ENCODE measurements around the gene CHST15. TPM values are rescaled to one million over a fixed set of nuclear protein-coding genes. Genes with fewer than 3 reads are reported as not detected.
A peak's percentile ranks its signal among the peaks of the same experiment; 100 is the strongest.

The CHST15 gene
- total and polyA plus RNA-seq, 2 donors from 2014 or later, result 2.8 to 39.7 TPM

DNA sequence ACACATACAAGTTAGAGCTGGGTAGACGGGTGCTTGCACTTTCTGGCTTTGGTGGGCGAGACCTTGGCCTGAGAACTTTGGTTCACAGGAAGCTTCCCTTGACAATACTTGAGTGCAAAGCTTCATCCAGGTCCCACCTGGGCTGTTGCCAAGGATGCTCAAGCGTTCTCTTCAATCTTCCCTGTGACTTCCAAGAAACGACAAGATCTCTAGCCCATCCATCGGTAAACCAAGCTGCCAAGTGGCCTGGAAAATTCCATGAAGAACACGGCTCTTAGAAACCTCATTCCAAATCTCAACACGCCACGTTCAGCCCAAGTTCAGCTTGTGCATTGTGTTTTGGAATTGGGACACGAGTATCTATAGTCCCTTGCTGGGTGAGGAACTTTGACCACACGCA, 84.7 kb downstream of the CHST15 start:
- TF ChIP-seq, protein P1, sequence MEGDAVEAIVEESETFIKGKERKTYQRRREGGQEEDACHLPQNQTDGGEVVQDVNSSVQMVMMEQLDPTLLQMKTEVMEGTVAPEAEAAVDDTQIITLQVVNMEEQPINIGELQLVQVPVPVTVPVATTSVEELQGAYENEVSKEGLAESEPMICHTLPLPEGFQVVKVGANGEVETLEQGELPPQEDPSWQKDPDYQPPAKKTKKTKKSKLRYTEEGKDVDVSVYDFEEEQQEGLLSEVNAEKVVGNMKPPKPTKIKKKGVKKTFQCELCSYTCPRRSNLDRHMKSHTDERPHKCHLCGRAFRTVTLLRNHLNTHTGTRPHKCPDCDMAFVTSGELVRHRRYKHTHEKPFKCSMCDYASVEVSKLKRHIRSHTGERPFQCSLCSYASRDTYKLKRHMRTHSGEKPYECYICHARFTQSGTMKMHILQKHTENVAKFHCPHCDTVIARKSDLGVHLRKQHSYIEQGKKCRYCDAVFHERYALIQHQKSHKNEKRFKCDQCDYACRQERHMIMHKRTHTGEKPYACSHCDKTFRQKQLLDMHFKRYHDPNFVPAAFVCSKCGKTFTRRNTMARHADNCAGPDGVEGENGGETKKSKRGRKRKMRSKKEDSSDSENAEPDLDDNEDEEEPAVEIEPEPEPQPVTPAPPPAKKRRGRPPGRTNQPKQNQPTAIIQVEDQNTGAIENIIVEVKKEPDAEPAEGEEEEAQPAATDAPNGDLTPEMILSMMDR (IDR thresholded peaks at IDR 0.05; ENCODE audit: borderline replicate concordance, extremely low read depth, insufficient read depth), result no peak
- no peaks in the 10 kb centered on the region for H3K27me3 ChIP-seq (ENCODE audit: control insufficient read depth, insufficient read depth, low read length)
- peaks cover 0 to 4% (median 0%) of the 10 kb centered on the region in 3 donors for H3K9me3 ChIP-seq (ENCODE audit: control insufficient read depth in 2 of 3, insufficient read depth in 1 of 3, low read length in 3 of 3)
- intact Hi-C loops (cut with DNase I), result no loop called here
- no peak overlapping the region for H3K27ac ChIP-seq (ENCODE audit: low read depth in 2 of 2, low read length in 2 of 2)
- H3K9ac ChIP-seq (ENCODE audit: low read length in 3 of 3), result no peak overlapping the region
- DNase-seq (peak in 2 of 5 donors; percentile 5 to 10), FAIRE-seq (no peak)
- H3K4me3 ChIP-seq (ENCODE audit: low read length in 3 of 3), result no peak overlapping the region
- peaks cover 0 to 6% (median 0%) of the 10 kb centered on the region in 3 donors for H3K4me1 ChIP-seq (ENCODE audit: control insufficient read depth in 2 of 3, insufficient read depth in 2 of 3, low read depth in 1 of 3, low read length in 3 of 3)
- peaks cover 0 to 2% (median 0%) of the 10 kb centered on the region in 3 donors for H3K36me3 ChIP-seq (ENCODE audit: control insufficient read depth in 2 of 3, insufficient read depth in 3 of 3, low read length in 3 of 3)

DNA sequence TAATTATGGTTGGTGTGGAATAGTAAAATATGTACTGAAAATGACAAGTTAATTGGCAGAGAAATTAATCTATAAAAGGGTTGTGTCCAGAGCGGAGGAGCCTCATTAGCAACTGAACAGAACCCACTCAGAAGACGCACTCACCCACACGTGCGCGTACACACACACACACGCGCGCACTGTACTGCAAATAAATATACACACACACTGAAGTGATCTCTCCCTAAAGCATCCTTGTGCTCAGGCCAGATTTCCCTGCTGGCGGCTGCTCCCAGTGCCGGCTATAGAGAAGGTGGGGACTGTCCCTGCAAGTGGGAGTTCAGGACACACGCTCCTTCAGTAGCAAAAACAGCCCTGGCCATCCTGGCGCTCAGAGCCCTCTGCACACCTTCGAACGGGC, 85.2 kb downstream of the CHST15 start:
- intact Hi-C loops (cut with DNase I), result no loop called here

GRCh38 chr10:124007773-124008145, 85.6 kb downstream of the CHST15 start:
- H3K9ac ChIP-seq (ENCODE audit: low read length in 3 of 3), result no peak overlapping the region
- H3K9me3 ChIP-seq (ENCODE audit: control insufficient read depth in 2 of 3, insufficient read depth in 1 of 3, low read length in 3 of 3), result no peaks in the 10 kb centered on the region
- peak in 2 of 5 donors; percentile 12 to 26 for DNase-seq
- H3K36me3 ChIP-seq (ENCODE audit: control insufficient read depth in 2 of 3, insufficient read depth in 3 of 3, low read length in 3 of 3), result peaks cover 0 to 2% (median 0%) of the 10 kb centered on the region in 3 donors
- H3K27me3 ChIP-seq (ENCODE audit: control insufficient read depth, insufficient read depth, low read length), result no peaks in the 10 kb centered on the region
- TF ChIP-seq, protein P1 (IDR thresholded peaks at IDR 0.05; ENCODE audit: borderline replicate concordance, extremely low read depth, insufficient read depth), result no peak
- peaks cover 0 to 6% (median 0%) of the 10 kb centered on the region in 3 donors for H3K4me1 ChIP-seq (ENCODE audit: control insufficient read depth in 2 of 3, insufficient read depth in 2 of 3, low read depth in 1 of 3, low read length in 3 of 3)
- no peak for FAIRE-seq
- no peak overlapping the region for H3K4me3 ChIP-seq (ENCODE audit: low read length in 3 of 3)
- H3K27ac ChIP-seq (ENCODE audit: low read depth in 2 of 2, low read length in 2 of 2), result no peak overlapping the region
- intact Hi-C loops (cut with DNase I), result no loop called here

More for the DNA sequence above, 85.2 kb downstream of the CHST15 start:
- H3K36me3 ChIP-seq (ENCODE audit: control insufficient read depth in 2 of 3, insufficient read depth in 3 of 3, low read length in 3 of 3), result peaks cover 0 to 2% (median 0%) of the 10 kb centered on the region in 3 donors
- H3K4me3 ChIP-seq (ENCODE audit: low read length in 3 of 3), result no peak overlapping the region
- H3K4me1 ChIP-seq (ENCODE audit: control insufficient read depth in 2 of 3, insufficient read depth in 2 of 3, low read depth in 1 of 3, low read length in 3 of 3), result peaks cover 0 to 6% (median 0%) of the 10 kb centered on the region in 3 donors
- peaks cover 0 to under 1% (median 0%) of the 10 kb centered on the region in 3 donors for H3K9me3 ChIP-seq (ENCODE audit: control insufficient read depth in 2 of 3, insufficient read depth in 1 of 3, low read length in 3 of 3)
- FAIRE-seq (no peak), DNase-seq (peak in 2 of 5 donors; percentile 27 to 39)
- H3K27ac ChIP-seq (ENCODE audit: low read depth in 2 of 2, low read length in 2 of 2), result no peak overlapping the region
- H3K9ac ChIP-seq (ENCODE audit: low read length in 3 of 3), result no peak overlapping the region
- TF ChIP-seq, protein P1 (IDR thresholded peaks at IDR 0.05; ENCODE audit: borderline replicate concordance, extremely low read depth, insufficient read depth), result no peak
- H3K27me3 ChIP-seq (ENCODE audit: control insufficient read depth, insufficient read depth, low read length), result no peaks in the 10 kb centered on the region
